Adrenal gland (tissue), 12 donors: ENCODE measurements around the gene PRXL2A. TPM values are rescaled to one million over a fixed set of nuclear protein-coding genes. Genes with fewer than 3 reads are reported as not detected.

ENCODE experiments used
- DNase-seq, 7 donors: peaks; one replicate each; pipeline ENCODE4 v3.0.0-alpha.2; 2019 to 2020
- H3K27ac ChIP-seq, 5 donors: fragments of 200-600 bp; sonication (generic) in 4 of 5; 1 replicate in 3 of 5; 2 replicates in 2 of 5; pipeline versions ENCODE4 v1.5.1 to v1.8.0; 2016 to 2020; ENCODE audit warnings: mild to moderate bottlenecking in 1 of 5
- H3K27me3 ChIP-seq: fragments of 200-600 bp; 2 replicates; pipeline ENCODE4 v1.8.0; 2021
- H3K36me3 ChIP-seq, 2 donors: fragments of 200-600 bp; replicated peaks in 1 of 2; 1 replicate in 1 of 2; 2 replicates in 1 of 2; pipeline versions ENCODE4 v1.5.1 to v1.8.0; 2018 to 2022
- H3K4me1 ChIP-seq, 2 donors: fragments of 200-600 bp; replicated peaks in 1 of 2; 1 replicate in 1 of 2; 2 replicates in 1 of 2; pipeline versions ENCODE4 v1.5.1 to v1.8.0; 2018 to 2021
- H3K4me3 ChIP-seq, 4 donors: fragments of 200-600 bp; sonication (generic) in 3 of 4; one replicate each; pipeline ENCODE4 v1.5.1; 2016 to 2018
- H3K9me3 ChIP-seq, 3 donors: fragments of 200-600 bp; sonication (generic) in 1 of 3; replicated peaks in 1 of 3; 1 replicate in 2 of 3; 2 replicates in 1 of 3; pipeline versions ENCODE4 v1.5.1 to v1.8.0; 2016 to 2021
- POLR2A ChIP-seq, 2 donors: fragments of 450-650 bp; IDR thresholded peaks; one replicate each; pipeline ENCODE4 v1.6.1; 2017; ENCODE audit warnings: antibody characterized with exemption in 2 of 2, mild to moderate bottlenecking in 2 of 2, moderate library complexity in 1 of 2
- WGBS, 4 donors: extraction: QIAGEN DNeasy Blood & Tissue Kit in 2 of 4; methylation state at CpG; one replicate each; pipeline versions ENCODE4 v1.1.5 to v1.1.7; 2013 to 2017; 5-methylcytosine and 5-hydroxymethylcytosine counted together
- intact Hi-C, 2 donors: fragments of 100-400 bp; cut with DNase I; formaldehyde crosslinking; loops; one replicate each; pipeline versions ENCODE4 v1.14.1 to v1.15.0; 2022 to 2023
- polyA plus RNA-seq, 3 donors: library from polyadenylated mRNA; stranded (reverse); fragments of 200-250 nt in 2 of 3; fragments of 350-450 nt in 1 of 3; fragmentation: Illumina TruSeq in 1 of 3; extraction: RNeasy Lipid Tissue Mini Kit (QIAGEN cat#74804) in 1 of 3; gene quantifications; one replicate each; pipeline ENCODE4 v1.2.3, GENCODE V29; 2013 to 2014
- total RNA-seq, 9 donors: library from RNA; depleted of rRNA in 4 of 9; stranded (reverse); fragments of >200 nt in 4 of 9; fragments of 120-200 nt in 1 of 9; fragmentation: NEBNext Ultra II Directional in 1 of 9; extraction: Animal tissue kit (Norgen Biotek cat#: 25700) in 1 of 9; gene quantifications; one replicate each; pipeline versions ENCODE4 v1.1.0 to v1.2.4, GENCODE V29; 2013 to 2023
- TF ChIP-seq, protein P1 (sequence below), 6 experiments: fragments of 450-650 bp in 4 of 6; fragments of 200-600 bp in 2 of 6; sonication (generic) in 1 of 6; IDR thresholded peaks; 1 replicate in 5 of 6; 2 replicates in 1 of 6; pipeline versions ENCODE4 v1.5.1 to v1.8.0; 2016 to 2021; ENCODE audit warnings: antibody characterized with exemption in 6 of 6, mild to moderate bottlenecking in 2 of 6, moderate library complexity in 1 of 6
- donor health status: healthy with polysubstance abuse.
- donor health status: Bipolar disorder and iron deficiency.
- donor health status: DM: yes; HTN: yes; CAD: no.
- donor health status: DM: no; HTN: no; CAD: no.
- donor health status: DM: no; HTN: no; CAD: no.
- donor health status: DM: yes; HTN: yes; CAD: no.

Gene PRXL2A
- total and polyA plus RNA-seq, 12 donors, result 12.7 to 140 (median 29.9) TPM

DNA sequence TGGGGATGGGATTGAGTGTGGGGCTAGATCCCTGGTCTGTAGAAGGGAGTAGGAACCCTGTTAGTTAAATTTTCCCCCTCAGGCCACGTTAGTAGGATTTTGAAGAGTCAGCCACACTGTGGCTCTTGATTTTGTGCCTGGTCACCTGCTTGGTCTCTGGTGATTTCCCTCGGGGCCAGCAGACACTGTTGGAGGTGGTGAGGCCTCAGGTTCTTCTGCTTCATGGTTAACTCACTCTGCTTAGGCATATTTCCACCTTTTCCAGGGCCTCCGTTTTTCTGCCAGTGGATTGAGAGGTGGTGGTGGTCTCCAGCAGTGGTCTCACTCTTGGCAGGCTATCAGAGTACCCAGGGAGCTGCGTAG lies 49.9 kb downstream of the PRXL2A start:
- Histone ChIP-seq H3K36me3 (no peaks in the 10 kb centered on the region), H3K4me1 (peaks cover 20 to 64% of the 10 kb centered on the region in 2 donors), H3K27me3 (no peaks in the 10 kb centered on the region), H3K4me3 (no peak overlapping the region), H3K9me3 (no peaks in the 10 kb centered on the region), H3K27ac (peak overlapping the region in 1 of 5 donors; percentile 21)
- 58 to 78% (median 66%) methylated on average over 3 to 4 of the region's 4 CpGs for WGBS, 4 donors
- intact Hi-C loops, result no loop called here
- DNase-seq, result no peak
- TF ChIP-seq, protein P1, sequence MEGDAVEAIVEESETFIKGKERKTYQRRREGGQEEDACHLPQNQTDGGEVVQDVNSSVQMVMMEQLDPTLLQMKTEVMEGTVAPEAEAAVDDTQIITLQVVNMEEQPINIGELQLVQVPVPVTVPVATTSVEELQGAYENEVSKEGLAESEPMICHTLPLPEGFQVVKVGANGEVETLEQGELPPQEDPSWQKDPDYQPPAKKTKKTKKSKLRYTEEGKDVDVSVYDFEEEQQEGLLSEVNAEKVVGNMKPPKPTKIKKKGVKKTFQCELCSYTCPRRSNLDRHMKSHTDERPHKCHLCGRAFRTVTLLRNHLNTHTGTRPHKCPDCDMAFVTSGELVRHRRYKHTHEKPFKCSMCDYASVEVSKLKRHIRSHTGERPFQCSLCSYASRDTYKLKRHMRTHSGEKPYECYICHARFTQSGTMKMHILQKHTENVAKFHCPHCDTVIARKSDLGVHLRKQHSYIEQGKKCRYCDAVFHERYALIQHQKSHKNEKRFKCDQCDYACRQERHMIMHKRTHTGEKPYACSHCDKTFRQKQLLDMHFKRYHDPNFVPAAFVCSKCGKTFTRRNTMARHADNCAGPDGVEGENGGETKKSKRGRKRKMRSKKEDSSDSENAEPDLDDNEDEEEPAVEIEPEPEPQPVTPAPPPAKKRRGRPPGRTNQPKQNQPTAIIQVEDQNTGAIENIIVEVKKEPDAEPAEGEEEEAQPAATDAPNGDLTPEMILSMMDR (IDR thresholded peaks at IDR 0.05), result no peak
- no peak for TF ChIP-seq POLR2A (IDR thresholded peaks at IDR 0.05)

DNA sequence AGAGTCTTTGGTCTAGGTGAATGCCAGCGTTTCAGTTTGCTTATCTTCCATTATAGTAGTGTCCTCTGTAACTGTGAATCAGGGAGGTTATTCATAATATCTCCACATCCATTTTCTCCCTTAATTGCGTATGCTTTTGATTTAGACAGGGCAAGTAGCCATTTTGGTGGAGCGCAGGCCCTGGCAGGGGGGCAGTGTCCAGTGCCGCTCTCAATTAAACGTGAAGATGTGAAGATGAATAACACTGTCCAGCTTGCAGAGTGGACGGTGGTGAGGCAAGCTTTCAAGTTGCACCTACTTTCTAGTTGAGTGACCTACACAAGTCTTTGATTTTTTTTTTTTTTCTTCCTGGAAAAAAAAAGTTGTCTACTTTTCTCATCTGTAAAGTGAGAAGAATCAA lies 50.3 kb downstream of the PRXL2A start:
- H3K27me3 ChIP-seq, result no peaks in the 10 kb centered on the region
- peaks cover 24 to 64% of the 10 kb centered on the region in 2 donors for H3K4me1 ChIP-seq
- H3K4me3 ChIP-seq, result peak overlapping the region in 1 of 4 donors; percentile 31
- no peak for DNase-seq
- TF ChIP-seq POLR2A (IDR thresholded peaks at IDR 0.05), result no peak
- TF ChIP-seq, protein P1 (IDR thresholded peaks at IDR 0.05), result no peak
- no peaks in the 10 kb centered on the region for H3K36me3 ChIP-seq
- intact Hi-C loops, result no loop called here
- no peaks in the 10 kb centered on the region for H3K9me3 ChIP-seq
- 71 to 87% (median 82%) methylated on average over 6 of the region's 6 CpGs for WGBS, 4 donors
- H3K27ac ChIP-seq, result peak overlapping the region in 1 of 5 donors; percentile 82

DNA sequence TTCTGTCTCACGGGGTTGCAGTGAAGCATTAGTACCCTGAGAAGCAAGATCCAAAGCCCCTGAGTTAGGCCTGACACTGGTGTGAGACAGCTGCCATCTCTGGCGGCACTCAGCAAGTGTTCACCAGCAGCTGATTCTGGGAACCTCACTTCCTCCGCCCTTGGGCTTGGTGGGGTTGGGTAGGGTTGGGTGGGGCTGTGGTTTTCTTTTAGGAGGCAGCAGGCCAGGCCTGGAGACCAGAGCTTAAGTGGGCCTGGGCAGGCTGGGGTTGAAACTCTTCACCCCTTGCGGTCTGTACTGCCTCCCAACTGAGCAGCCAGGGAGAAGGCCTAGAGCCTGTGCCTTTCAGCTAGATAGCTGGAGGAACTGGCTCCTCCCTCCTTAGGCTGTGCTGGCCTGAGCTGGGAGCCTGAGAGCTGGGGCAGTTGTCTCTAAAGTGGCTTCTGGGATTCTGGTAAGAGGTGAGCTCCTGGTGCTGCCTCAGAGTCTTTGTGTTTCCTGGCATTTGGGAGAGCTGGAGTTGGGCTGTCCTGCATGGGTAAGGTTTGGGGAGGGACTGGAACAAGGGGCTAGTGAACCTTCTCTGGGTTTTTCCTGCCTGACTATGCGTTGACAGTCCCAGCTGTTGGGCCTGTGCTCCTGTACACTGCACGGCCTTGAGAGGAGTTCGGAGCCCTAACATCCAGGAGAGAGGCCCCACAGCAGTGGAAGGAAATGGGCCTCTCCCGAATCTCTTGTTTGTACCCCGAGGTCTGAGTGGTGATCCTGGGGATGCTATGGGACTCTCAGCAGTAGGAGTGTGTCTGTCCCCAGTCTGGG lies 50.9 kb downstream of the PRXL2A start:
- TF ChIP-seq, protein P1 (IDR thresholded peaks at IDR 0.05), result no peak
- TF ChIP-seq POLR2A (IDR thresholded peaks at IDR 0.05), result no peak
- Histone ChIP-seq H3K36me3 (no peaks in the 10 kb centered on the region), H3K4me1 (peaks cover 30 to 70% of the 10 kb centered on the region in 2 donors), H3K27ac (peak overlapping the region in 2 of 5 donors; percentile 63 to 82), H3K27me3 (no peaks in the 10 kb centered on the region), H3K4me3 (peak overlapping the region in 1 of 4 donors; percentile 31), H3K9me3 (no peaks in the 10 kb centered on the region)
- intact Hi-C loops, result no loop called here
- peak in 6 of 7 donors; percentile 42 to 71 (median 50) for DNase-seq
- 58 to 70% (median 65%) methylated on average over 4 to 9 of the region's 9 CpGs for WGBS, 4 donors

DNA sequence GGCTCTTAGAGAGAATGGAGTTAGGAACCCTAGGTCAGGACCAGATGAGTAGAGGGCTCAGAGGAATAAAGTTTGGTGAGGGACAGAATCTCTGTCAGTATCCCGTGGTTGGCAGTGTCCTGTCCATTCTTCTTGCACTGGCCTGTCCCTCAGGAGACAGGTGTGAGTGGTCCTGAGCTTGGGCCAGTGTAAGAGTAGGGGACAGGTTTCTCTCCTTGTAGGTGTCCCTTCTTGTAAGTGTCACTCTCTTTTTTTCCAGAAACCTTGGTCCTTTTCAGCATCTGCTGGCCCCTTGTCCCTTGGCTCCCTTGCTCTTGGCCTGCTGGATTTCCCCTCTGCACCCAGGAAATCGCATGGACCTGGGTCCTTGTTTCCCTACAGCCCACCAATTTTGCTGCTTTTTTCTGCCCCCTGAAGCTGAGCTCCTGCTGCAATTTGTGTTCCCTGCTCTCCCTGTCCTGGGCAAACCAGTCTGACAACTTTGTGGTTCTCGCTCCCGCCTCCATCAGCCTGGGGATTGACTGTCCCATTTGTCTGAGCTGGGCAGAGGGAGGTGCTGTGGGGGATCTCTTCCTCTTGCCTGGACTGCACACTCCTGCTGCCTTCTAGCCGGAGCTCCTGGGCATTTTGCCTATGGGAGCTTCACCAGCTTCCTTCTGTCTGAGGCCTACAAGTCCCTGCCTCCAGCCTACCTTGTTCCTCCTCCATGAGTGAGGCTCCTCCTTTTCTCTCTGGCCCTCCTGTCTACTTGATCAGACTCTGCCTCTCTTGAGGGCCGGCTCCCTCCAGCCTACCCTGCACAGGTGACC lies 52.3 kb downstream of the PRXL2A start:
- Histone ChIP-seq H3K4me3 (no peak overlapping the region), H3K4me1 (peaks cover 37 to 79% of the 10 kb centered on the region in 2 donors), H3K27me3 (no peaks in the 10 kb centered on the region), H3K36me3 (no peaks in the 10 kb centered on the region), H3K9me3 (no peaks in the 10 kb centered on the region), H3K27ac (peak overlapping the region in 2 of 5 donors; percentile 63 to 82)
- DNase-seq, result peak in 5 of 7 donors; percentile 53 to 70 (median 56)
- intact Hi-C loops, result no loop called here
- WGBS, 4 donors, result 64 to 69% (median 66%) methylated on average over 6 of the region's 6 CpGs
- TF ChIP-seq, protein P1 (IDR thresholded peaks at IDR 0.05), result no peak
- TF ChIP-seq POLR2A (IDR thresholded peaks at IDR 0.05), result no peak
